Calu3 (cell line): Measurements from ENCODE around the gene RIOK3. TPM values are rescaled to one million over a fixed set of nuclear protein-coding genes. Genes with fewer than 3 reads are reported as not detected.

Experiments used
- BruUV-seq: library from RNA; stranded (reverse); fragments of 400-500 nt; replicated peaks from 2 replicates; lab custom pipeline; 2021; lab: Mats Ljungman, UMichigan
- CTCF ChIA-PET: fragments of 300-600 bp; sonication (Branson Sonifier 250); formaldehyde crosslinking; loops from one replicate; lab custom pipeline; 2022; ENCODE audit warnings: antibody characterized with exemption; lab: Charles Lee
- DNase-seq: peaks from one replicate; pipeline ENCODE4 v3.0.0; 2022
- H3K27ac Mint-ChIP-seq: one replicate; pipeline ENCODE4 v1.8.0; 2022; ENCODE audit warnings: mixed read lengths; ENCODE audit not compliant: unreplicated experiment
- H3K27me3 Mint-ChIP-seq: one replicate; pipeline ENCODE4 v1.8.0; 2022; ENCODE audit warnings: mixed read lengths; ENCODE audit not compliant: unreplicated experiment
- H3K36me3 Mint-ChIP-seq: one replicate; pipeline ENCODE4 v1.8.0; 2022; ENCODE audit warnings: mild to moderate bottlenecking, moderate library complexity, mixed read lengths; ENCODE audit not compliant: insufficient read depth, unreplicated experiment
- H3K4me1 Mint-ChIP-seq: one replicate; pipeline ENCODE4 v1.8.0; 2022; ENCODE audit warnings: mild to moderate bottlenecking, low read depth, mixed read lengths; ENCODE audit not compliant: unreplicated experiment
- H3K4me3 Mint-ChIP-seq: one replicate; pipeline ENCODE4 v1.8.0; 2022; ENCODE audit warnings: mild to moderate bottlenecking, low read depth, moderate library complexity, mixed read lengths; ENCODE audit not compliant: unreplicated experiment
- H3K9me3 Mint-ChIP-seq: one replicate; pipeline ENCODE4 v1.8.0; 2022; ENCODE audit warnings: low read depth, mixed read lengths; ENCODE audit not compliant: unreplicated experiment
- intact Hi-C: fragments of 100-400 bp; cut with micrococcal nuclease; formaldehyde crosslinking; loops from one replicate; pipeline ENCODE4 v1.10.0; 2022; ENCODE audit not compliant: unreplicated experiment
- total RNA-seq: library from RNA; stranded (reverse); gene quantifications from 2 replicates; pipeline ENCODE4 v1.2.3, GENCODE V29; 2022
- TF ChIP-seq, protein P1 (sequence below): fragments of 200-600 bp; IDR thresholded peaks from one replicate; pipeline ENCODE4 v1.8.0; 2022; ENCODE audit warnings: antibody characterized with exemption; ENCODE audit not compliant: unreplicated experiment

RIOK3 gene
- total RNA-seq, 1 experiment from 2014 or later = 91.1 TPM

- H3K36me3 Mint-ChIP-seq = peaks cover 19% of the 10 kb centered on the region
- CTCF ChIA-PET = interaction anchor here (0.6 kb wide), 1 partner anchor 209 kb away, joined by 5 read pairs; no protein-coding TSS in a partner anchor
- BruUV-seq = TSS peak; percentile 76
- DNase-seq = peak; percentile 87
- peak overlapping the region; percentile 96 for H3K4me3 Mint-ChIP-seq
- no peaks in the 10 kb centered on the region for H3K9me3 Mint-ChIP-seq
- H3K4me1 Mint-ChIP-seq = no peaks in the 10 kb centered on the region
- intact Hi-C loops = no loop called here
- TF ChIP-seq, protein P1, sequence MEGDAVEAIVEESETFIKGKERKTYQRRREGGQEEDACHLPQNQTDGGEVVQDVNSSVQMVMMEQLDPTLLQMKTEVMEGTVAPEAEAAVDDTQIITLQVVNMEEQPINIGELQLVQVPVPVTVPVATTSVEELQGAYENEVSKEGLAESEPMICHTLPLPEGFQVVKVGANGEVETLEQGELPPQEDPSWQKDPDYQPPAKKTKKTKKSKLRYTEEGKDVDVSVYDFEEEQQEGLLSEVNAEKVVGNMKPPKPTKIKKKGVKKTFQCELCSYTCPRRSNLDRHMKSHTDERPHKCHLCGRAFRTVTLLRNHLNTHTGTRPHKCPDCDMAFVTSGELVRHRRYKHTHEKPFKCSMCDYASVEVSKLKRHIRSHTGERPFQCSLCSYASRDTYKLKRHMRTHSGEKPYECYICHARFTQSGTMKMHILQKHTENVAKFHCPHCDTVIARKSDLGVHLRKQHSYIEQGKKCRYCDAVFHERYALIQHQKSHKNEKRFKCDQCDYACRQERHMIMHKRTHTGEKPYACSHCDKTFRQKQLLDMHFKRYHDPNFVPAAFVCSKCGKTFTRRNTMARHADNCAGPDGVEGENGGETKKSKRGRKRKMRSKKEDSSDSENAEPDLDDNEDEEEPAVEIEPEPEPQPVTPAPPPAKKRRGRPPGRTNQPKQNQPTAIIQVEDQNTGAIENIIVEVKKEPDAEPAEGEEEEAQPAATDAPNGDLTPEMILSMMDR = no peak
- H3K27ac Mint-ChIP-seq = peak overlapping the region; percentile 88
- no peaks in the 10 kb centered on the region for H3K27me3 Mint-ChIP-seq
Observed at GRCh38 chr18:23437357-23438045, 15.6 kb upstream of the RIOK3 start.

DNA sequence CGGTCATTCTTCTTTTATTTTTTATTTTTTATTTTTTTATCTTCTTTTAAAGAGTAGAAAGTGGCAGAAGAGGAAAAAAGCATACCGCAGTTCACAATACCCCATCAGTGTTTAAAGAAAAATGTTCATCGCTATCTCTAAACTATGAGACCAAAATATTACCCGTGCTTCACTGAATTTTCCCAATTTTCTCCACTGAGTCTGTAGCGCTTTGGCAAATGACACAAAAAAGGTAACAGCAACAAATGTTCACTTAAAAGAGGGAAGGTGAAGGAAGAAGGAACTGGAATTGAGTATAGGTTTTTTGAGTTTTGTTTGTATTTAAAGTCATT is 15.1 kb upstream of the RIOK3 start:
- Mint-ChIP-seq H3K27ac (peak overlapping the region; percentile 88), H3K4me3 (peak overlapping the region; percentile 96), H3K36me3 (peaks cover 19% of the 10 kb centered on the region), H3K4me1 (no peaks in the 10 kb centered on the region), H3K9me3 (no peaks in the 10 kb centered on the region), H3K27me3 (no peaks in the 10 kb centered on the region)
- TF ChIP-seq, protein P1 = no peak
- DNase-seq = no peak
- intact Hi-C loops = no loop called here
- no TSS peak for BruUV-seq
- CTCF ChIA-PET = interaction anchor here (0.6 kb wide), 1 partner anchor 209 kb away, joined by 5 read pairs; no protein-coding TSS in a partner anchor

DNA sequence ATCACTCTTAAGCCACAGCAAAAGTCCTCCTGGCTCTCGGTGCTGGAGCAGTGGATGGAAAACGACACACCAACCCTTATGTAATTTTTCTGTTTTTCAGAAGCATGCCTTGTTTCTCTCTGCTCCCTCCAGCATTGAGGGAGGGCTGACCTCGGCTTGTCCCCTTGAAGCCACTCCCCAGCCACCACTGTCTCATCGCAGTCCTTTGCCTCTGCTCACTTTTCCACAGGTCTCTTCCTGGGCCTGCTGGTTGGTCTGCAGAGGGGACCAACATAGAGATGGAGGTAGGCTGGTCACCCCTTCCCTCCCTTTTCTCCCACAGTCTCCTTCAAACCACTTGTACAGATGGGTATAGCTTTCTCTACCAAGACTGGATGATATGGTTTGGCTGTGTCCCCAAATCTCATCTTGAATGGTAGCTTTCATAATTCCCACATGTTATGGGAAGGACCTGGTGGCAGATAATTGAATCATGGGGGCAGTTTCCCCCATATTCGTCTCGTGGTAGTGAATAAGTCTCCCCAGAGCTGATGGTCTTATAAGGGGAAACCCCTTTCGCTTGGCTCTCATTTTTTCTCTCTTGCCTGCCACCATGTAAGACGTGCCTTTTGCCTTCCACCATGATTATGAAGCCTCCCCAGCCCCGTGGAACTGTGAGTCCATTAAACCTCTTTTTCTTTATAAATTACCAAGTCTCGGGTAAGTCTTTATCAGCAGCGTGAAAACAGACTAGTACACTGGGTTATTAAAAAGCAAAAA is 14.3 kb upstream of the RIOK3 start:
- no peak overlapping the region for H3K27ac Mint-ChIP-seq
- CTCF ChIA-PET = no interaction called here
- H3K36me3 Mint-ChIP-seq = peaks cover 19% of the 10 kb centered on the region
- intact Hi-C loops = no loop called here
- no TSS peak for BruUV-seq
- DNase-seq = no peak
- no peaks in the 10 kb centered on the region for H3K27me3 Mint-ChIP-seq
- H3K4me3 Mint-ChIP-seq = peak overlapping the region; percentile 96
- TF ChIP-seq, protein P1 = no peak
- no peaks in the 10 kb centered on the region for H3K9me3 Mint-ChIP-seq
- no peaks in the 10 kb centered on the region for H3K4me1 Mint-ChIP-seq

DNA sequence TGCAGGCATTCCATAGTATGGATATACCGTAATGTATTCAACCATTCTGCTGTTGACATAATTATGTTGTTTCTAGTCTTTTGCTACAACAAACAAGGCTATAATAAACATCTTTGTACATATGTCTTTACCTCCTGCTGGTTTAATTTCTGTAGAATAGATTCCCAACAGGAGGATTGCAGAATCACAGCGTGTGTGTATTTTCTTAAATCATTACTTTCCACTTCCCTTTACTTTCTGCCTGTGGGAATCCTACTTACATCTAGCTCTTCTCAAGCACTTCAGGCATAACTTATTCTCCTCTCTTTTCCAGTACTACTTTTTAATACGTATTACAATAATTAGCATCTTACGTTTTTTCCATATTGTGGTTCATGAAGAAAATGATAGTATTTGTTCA is 13.0 kb upstream of the RIOK3 start:
- no peak for DNase-seq
- Mint-ChIP-seq H3K27me3 (no peaks in the 10 kb centered on the region), H3K4me3 (no peak overlapping the region), H3K9me3 (no peaks in the 10 kb centered on the region), H3K4me1 (no peaks in the 10 kb centered on the region), H3K36me3 (peaks cover 19% of the 10 kb centered on the region), H3K27ac (no peak overlapping the region)
- intact Hi-C loops = no loop called here
- BruUV-seq = no TSS peak
- CTCF ChIA-PET = interaction anchor here (0.7 kb wide), 1 partner anchor 61 kb away, joined by 3 read pairs; no protein-coding TSS in a partner anchor
- TF ChIP-seq, protein P1 = no peak
